Ishikawa (cell line): ENCODE measurements around the gene LANCL1.

ENCODE experiments used
- CEBPB ChIP-seq: IDR thresholded peaks from 2 replicates; pipeline ENCODE4 v1.6.1; 2012
- CREB1 ChIP-seq: IDR thresholded peaks from 2 replicates; pipeline ENCODE4 v1.6.1; 2012; ENCODE audit warnings: low read depth
- EGR1 ChIP-seq: IDR thresholded peaks from 2 replicates; pipeline ENCODE4 v1.6.1; 2012
- EP300 ChIP-seq: IDR thresholded peaks from 2 replicates; pipeline ENCODE4 v1.6.1; 2012; ENCODE audit warnings: borderline replicate concordance
- FOXM1 ChIP-seq: IDR thresholded peaks from 2 replicates; pipeline ENCODE4 v1.6.1; 2012; ENCODE audit warnings: low read depth, borderline replicate concordance
- NFIC ChIP-seq: IDR thresholded peaks from 2 replicates; pipeline ENCODE4 v1.6.1; 2012
- RAD21 ChIP-seq: IDR thresholded peaks from 2 replicates; pipeline ENCODE4 v1.6.1; 2012; ENCODE audit warnings: low read depth
- TAF1 ChIP-seq: IDR thresholded peaks from 2 replicates; pipeline ENCODE4 v1.6.1; 2012; ENCODE audit warnings: low read depth, mild to moderate bottlenecking
- TCF12 ChIP-seq: IDR thresholded peaks from 2 replicates; pipeline ENCODE4 v1.6.1; 2012; ENCODE audit warnings: low read depth
- TEAD4 ChIP-seq: IDR thresholded peaks from 2 replicates; pipeline ENCODE4 v1.6.1; 2012
- YY1 ChIP-seq: IDR thresholded peaks from 2 replicates; pipeline ENCODE4 v1.6.1; 2012; ENCODE audit warnings: low read depth
- ZBTB7A ChIP-seq: IDR thresholded peaks from 2 replicates; pipeline ENCODE4 v1.6.1; 2012; ENCODE audit warnings: low read depth
- TF ChIP-seq, protein P1 (sequence below): IDR thresholded peaks from 2 replicates; pipeline ENCODE4 v1.6.1; 2012
- TF ChIP-seq, protein P2 (sequence below): IDR thresholded peaks from 2 replicates; pipeline ENCODE4 v1.6.1; 2012; ENCODE audit warnings: low read depth, mild to moderate bottlenecking
- TF ChIP-seq, protein P3 (sequence below): IDR thresholded peaks from 2 replicates; pipeline ENCODE4 v1.6.1; 2012

LANCL1 gene

DNA sequence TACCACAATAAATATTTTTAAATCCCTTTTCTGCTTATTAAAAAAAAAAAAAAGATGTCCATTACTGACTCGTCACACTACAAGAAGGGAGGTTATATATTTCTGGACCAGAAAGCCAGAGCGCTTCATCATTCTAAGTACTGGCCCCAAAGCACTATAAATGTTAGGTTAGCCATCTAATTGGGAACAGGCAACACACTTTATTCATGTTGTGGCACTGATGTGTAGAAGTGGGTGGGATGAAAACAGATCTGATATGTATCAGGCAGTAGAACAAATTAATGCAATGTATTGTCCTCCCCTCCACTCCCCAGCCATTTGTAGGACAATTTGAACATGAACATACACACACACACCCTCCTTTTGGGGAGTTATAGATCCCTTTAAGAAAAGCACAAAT, 24.4 kb downstream of the LANCL1 start:
- TF ChIP-seq YY1 (no peak), CREB1 (no peak), TEAD4 (no peak), TCF12 (no peak), CEBPB (no peak)
- TF ChIP-seq, protein P1, sequence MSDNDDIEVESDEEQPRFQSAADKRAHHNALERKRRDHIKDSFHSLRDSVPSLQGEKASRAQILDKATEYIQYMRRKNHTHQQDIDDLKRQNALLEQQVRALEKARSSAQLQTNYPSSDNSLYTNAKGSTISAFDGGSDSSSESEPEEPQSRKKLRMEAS: no peak

DNA sequence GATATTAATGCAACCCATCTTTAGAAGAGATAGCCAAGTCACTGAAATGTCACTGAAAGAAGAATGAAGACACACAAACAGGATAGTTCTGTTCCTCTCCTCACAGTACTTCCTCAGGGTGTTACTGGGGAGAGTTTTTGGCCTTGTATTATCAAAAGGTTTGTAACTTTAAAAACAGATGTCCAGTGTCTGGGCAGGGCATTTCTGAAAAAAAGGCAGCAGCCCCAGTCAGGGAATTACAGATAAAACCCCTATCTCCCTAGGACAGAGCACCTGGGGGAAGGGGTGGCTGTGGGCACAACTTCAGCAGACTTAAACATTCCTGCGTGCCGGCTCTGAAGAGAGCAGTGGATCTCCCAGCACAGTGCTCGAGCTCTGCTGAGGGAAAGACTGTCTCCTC, 30.8 kb downstream of the LANCL1 start:
- TF ChIP-seq TAF1 (no peak), NFIC (no peak), RAD21 (no peak), YY1 (no peak), ZBTB7A (no peak), EGR1 (no peak), EP300 (no peak), CREB1 (no peak), TCF12 (no peak), FOXM1 (no peak)
- TF ChIP-seq, protein P2, sequence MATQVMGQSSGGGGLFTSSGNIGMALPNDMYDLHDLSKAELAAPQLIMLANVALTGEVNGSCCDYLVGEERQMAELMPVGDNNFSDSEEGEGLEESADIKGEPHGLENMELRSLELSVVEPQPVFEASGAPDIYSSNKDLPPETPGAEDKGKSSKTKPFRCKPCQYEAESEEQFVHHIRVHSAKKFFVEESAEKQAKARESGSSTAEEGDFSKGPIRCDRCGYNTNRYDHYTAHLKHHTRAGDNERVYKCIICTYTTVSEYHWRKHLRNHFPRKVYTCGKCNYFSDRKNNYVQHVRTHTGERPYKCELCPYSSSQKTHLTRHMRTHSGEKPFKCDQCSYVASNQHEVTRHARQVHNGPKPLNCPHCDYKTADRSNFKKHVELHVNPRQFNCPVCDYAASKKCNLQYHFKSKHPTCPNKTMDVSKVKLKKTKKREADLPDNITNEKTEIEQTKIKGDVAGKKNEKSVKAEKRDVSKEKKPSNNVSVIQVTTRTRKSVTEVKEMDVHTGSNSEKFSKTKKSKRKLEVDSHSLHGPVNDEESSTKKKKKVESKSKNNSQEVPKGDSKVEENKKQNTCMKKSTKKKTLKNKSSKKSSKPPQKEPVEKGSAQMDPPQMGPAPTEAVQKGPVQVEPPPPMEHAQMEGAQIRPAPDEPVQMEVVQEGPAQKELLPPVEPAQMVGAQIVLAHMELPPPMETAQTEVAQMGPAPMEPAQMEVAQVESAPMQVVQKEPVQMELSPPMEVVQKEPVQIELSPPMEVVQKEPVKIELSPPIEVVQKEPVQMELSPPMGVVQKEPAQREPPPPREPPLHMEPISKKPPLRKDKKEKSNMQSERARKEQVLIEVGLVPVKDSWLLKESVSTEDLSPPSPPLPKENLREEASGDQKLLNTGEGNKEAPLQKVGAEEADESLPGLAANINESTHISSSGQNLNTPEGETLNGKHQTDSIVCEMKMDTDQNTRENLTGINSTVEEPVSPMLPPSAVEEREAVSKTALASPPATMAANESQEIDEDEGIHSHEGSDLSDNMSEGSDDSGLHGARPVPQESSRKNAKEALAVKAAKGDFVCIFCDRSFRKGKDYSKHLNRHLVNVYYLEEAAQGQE: no peak
- TF ChIP-seq, protein P1: no peak

DNA sequence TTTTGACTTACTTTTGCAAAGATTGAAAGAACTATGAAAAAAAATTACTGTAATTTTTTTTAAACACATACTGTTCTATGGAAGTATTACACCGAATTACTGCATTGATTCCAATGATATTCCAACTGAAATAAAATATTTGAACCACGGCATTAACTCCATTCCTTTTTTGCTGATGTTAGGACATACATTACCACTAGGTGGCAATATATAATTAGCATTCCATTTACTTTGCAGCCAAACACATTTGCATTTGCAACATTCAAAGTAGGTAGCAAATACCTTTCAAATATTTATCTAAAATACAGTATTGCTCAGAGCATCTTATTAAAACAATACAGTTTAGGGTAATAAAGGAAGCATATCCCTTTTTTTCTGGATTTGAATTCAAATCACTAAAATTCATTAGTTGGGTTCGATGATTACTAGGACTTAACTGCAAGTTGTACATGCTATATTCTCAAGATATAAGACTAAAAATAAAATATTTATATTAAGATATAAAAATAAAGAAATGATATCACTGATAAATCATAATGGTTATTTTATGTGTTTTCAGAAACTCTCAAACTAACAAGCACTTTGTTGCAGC, 31.3 kb downstream of the LANCL1 start:
- peak; percentile 54 for TF ChIP-seq RAD21
- TF ChIP-seq EP300: no peak

DNA sequence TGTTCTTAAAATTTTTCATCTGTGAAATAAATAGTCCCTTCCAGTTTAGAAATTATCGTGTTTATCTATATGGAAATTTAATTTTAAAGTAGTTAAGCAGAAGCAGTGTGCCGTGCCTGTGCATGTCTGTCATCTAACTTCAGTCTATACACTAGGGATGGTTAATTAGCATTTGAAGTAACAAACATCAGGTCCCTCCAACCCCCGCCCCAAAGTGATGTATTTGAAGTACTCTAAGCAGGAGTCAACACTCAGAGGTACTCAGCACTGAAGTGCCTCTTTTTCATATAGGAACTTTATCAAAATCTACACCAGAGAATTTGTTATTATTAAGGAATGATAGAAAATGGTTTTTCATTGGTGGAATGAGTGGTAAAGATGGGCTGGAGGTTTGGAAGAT, 33.0 kb downstream of the LANCL1 start:
- TF ChIP-seq RAD21 (no peak), EP300 (no peak), ZBTB7A (no peak), CEBPB (no peak)

DNA sequence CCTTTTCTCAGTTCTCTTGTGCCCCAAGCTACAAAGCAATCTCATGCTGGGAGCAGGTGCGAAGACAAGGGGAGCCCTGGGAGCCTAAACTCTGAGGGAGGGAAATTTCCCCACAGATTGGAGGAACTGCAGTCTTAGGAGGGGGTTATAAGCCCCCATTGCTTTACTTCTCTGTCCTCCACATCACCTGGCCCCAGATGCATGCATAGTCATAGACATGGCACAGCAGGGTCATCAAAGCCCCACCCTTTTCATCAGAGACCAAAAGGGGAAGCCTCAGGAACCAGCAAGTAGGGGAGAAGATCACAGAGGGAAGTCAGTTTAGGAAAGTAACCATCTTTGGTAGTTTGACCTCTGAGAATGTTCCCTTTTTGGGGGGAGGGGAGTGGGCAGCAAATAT, 33.7 kb downstream of the LANCL1 start:
- no peak for TF ChIP-seq FOXM1

DNA sequence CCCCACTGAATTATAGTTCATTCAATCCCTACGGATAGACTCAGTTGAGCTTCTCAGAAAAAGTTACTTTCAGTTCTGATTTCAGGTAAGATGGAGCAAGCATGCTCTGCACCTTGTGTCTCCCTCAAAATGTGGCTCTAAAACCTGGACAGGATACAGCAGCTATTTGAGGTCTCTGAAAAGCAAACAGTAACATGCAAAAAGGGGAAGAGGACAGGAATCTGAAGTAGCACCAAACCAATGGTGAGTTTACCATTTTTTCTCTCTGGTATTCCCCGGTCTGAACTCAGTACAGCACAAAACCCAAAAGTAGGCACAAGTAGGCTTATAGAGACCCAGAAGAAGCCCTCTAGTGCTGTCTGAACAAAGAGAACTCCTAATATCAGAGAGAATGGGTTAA, 34.1 kb downstream of the LANCL1 start:
- no peak for TF ChIP-seq NFIC
- no peak for TF ChIP-seq CEBPB
- TF ChIP-seq ZBTB7A: no peak
- TF ChIP-seq, protein P1: no peak
- TF ChIP-seq TAF1: no peak
- no peak for TF ChIP-seq FOXM1
- TF ChIP-seq YY1: no peak
- no peak for TF ChIP-seq CREB1
- TF ChIP-seq, protein P2: no peak
- TF ChIP-seq TCF12: no peak
- TF ChIP-seq, protein P3, sequence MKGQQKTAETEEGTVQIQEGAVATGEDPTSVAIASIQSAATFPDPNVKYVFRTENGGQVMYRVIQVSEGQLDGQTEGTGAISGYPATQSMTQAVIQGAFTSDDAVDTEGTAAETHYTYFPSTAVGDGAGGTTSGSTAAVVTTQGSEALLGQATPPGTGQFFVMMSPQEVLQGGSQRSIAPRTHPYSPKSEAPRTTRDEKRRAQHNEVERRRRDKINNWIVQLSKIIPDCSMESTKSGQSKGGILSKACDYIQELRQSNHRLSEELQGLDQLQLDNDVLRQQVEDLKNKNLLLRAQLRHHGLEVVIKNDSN: no peak
- TF ChIP-seq RAD21: no peak
- no peak for TF ChIP-seq EGR1
- TF ChIP-seq TEAD4: no peak
- no peak for TF ChIP-seq EP300

DNA sequence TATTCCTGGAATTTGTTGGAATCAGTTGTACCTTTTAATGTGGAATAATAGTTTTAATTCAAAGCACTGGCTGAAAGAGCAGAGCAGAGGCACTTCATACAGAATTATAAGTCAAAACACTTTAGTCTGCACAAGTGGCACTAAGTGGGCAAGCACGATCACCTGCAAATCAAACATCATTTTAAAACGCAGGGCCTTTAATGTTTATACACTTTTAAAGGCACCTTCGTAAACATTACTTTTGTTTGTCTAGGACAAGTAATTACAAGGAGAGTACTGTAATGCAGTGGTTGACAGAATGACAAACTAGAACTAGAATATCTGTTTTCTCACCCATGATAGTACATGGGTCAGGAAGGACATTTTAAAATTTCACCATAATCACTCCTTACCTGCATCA, 36.4 kb downstream of the LANCL1 start:
- no peak for TF ChIP-seq FOXM1
- TF ChIP-seq, protein P3: no peak
- TF ChIP-seq CEBPB: no peak
- no peak for TF ChIP-seq YY1
- no peak for TF ChIP-seq CREB1
- no peak for TF ChIP-seq ZBTB7A
- no peak for TF ChIP-seq TCF12
- TF ChIP-seq TEAD4: no peak
- TF ChIP-seq, protein P1: no peak
- TF ChIP-seq TAF1: no peak
- TF ChIP-seq NFIC: no peak
- no peak for TF ChIP-seq EGR1
- TF ChIP-seq RAD21: no peak
- TF ChIP-seq, protein P2: no peak
- TF ChIP-seq EP300: no peak
